Hypothalamus (tissue), 51 donors: ENCODE data around the gene MADCAM1.
"Not testable (repeated sequence)": the region's sequence is repeated elsewhere in the genome, so short reads cannot be mapped to it uniquely, and the experiment has no call there.

Experiments
- DNase-seq, 51 donors: peaks; one replicate each; lab custom pipeline; 2025; lab: John Stamatoyannopoulos, UW

MADCAM1 gene

GRCh38 chr19:496112-496665 is at the start of gene MADCAM1:
Gene MADCAM1 (plus strand): TSS chr19:496486. CDS start chr19:496500, 14 bp downstream.
- DNase-seq: no peak

- no peak for DNase-seq
These were observed 49.2 kb upstream of the MADCAM1 start for GRCh38 chr19:447064-447426.

- DNase-seq: no peak
These were observed 48.3 kb upstream of the MADCAM1 start for GRCh38 chr19:447816-448560.

GRCh38 chr19:449916-450315 is 46.4 kb upstream of the MADCAM1 start:
- DNase-seq: no peak

GRCh38 chr19:450912-451481 is 45.3 kb upstream of the MADCAM1 start:
- not testable (repeated sequence) for DNase-seq

- no peak for DNase-seq
These were observed 43.5 kb upstream of the MADCAM1 start for GRCh38 chr19:452829-453228.

- DNase-seq: no peak
These were observed 42.7 kb upstream of the MADCAM1 start for GRCh38 chr19:453606-454005.

GRCh38 chr19:455031-455705 is 41.1 kb upstream of the MADCAM1 start:
- no peak for DNase-seq

DNA sequence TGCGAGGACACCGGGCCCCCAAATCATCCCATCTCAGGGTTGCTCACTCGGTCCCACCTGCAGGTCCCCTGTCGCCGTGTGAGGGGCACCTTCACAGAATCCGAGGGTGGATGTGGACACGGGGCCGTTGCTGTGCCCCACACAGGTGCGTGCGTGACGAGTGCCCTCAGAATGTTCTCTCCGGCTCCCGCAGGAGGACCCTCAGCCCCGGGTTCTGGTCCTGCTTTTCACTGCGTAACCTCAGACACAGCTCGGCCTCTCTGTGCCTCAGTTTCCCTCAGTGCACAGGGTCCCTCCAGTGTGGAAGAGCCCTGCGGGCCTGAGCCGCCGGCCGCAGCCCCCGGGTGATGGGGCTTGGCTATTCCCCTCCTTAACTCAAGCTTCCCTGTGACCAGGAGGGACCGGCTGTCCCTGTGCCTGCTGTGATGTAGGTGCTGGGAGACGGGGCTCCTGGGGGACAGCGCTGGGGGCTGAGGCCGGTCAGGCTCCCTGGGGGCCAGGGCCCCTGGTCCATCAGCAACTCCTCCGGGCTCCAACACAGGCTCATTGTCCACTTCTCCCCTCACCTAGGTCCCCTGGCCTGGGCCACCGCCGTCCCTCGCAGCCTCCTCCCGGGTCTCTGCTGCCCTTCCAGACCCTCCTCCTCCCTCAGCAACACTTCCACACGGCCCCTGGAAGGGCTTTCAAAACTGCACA is 40.3 kb upstream of the MADCAM1 start:
- DNase-seq: no peak

- DNase-seq: no peak
These were observed 39.7 kb upstream of the MADCAM1 start for GRCh38 chr19:456547-457110.

DNA sequence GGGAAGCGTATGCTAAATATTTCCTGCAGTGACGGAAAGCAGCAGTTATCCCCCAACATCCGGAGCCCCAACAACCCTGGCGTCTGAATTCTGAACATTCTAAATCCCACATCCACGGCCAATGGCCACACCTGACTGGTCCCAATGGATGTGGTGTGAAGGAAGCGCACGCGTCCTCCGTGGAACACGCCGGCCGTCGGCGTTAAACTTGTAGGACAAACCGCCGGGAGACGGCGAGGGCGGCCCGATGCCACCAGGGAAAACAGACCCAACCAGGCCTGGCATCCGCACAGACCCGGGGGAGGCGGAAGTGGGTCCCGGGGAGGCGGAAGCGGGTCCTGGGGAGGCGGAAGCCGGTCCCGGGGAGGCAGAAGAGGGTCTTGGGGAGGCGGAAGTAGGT is 38.6 kb upstream of the MADCAM1 start:
- no peak for DNase-seq

GRCh38 chr19:458091-459042 is 37.9 kb upstream of the MADCAM1 start:
- no peak for DNase-seq

GRCh38 chr19:459724-460511 is 36.4 kb upstream of the MADCAM1 start:
- peak in 45 of 51 donors; percentile 13 to 85 (median 58) for DNase-seq

DNA sequence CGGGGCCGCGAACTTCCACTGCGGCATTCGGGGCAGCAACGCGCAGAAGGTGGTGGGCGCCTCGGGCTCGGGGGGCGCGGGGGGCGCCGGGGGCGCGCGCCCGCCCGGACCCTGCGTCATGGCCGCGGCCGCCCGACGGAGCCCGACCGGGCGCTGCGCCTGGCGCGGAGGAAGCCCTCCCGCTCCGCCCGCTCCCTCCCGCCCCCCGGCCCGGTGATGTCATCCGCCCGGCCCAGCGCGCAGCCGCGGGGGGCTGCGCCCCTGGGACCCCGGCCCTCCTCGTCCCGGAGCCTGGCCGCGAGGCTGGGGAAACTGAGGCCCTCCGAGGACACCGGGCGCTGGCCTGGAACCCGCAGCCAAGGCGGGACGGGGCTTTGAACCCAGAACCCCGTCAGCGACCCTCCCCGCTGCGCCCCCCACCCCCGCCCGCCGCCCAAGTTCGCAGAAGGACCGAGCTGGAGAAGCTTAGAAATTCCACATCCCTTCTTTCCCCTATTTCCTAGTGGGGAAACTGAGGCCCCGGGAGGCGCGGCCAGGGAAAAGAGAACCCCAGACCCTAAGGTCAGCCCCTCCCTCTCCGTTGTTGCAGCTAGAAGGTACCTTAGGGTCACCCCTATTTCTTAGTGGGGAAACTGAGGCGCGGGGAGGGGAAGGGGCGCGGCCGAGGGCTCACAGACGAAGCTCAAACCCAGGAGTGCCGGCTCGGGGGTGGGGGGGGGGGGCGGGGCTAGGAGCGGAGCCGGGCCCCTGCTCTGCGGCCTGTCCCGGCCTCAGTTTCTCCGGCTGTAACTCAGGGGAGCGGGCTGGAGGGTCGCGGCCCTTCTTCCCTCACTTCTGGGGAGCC is 35.2 kb upstream of the MADCAM1 start, which contains the start of gene SHC2:
Gene SHC2 (minus strand): TSS at position 157 of the 844 bp plus-strand sequence. CDS start 37 bp downstream, at position 120.
- peak in 19 of 51 donors; percentile 6 to 69 (median 26) for DNase-seq

- peak in 30 of 51 donors; percentile 8 to 69 (median 28) for DNase-seq
These were observed 34.4 kb upstream of the MADCAM1 start for GRCh38 chr19:461721-462551.

- no peak for DNase-seq
These were observed 32.6 kb upstream of the MADCAM1 start for GRCh38 chr19:463483-464207.
